GM18519 (cell line): ENCODE results near the gene LUC7L3.

Source experiments
- ATAC-seq: cut with Tn5 transposase; IDR thresholded peaks from one replicate; pipeline ENCODE4 v1.9.1; 2021; ENCODE audit warnings: mild to moderate bottlenecking, moderate library complexity; ENCODE audit not compliant: unreplicated experiment, low FRiP score

Gene LUC7L3

GRCh38 chr17:50685334-50685665 lies 34.1 kb upstream of the LUC7L3 start:
- ATAC-seq = no peak

DNA sequence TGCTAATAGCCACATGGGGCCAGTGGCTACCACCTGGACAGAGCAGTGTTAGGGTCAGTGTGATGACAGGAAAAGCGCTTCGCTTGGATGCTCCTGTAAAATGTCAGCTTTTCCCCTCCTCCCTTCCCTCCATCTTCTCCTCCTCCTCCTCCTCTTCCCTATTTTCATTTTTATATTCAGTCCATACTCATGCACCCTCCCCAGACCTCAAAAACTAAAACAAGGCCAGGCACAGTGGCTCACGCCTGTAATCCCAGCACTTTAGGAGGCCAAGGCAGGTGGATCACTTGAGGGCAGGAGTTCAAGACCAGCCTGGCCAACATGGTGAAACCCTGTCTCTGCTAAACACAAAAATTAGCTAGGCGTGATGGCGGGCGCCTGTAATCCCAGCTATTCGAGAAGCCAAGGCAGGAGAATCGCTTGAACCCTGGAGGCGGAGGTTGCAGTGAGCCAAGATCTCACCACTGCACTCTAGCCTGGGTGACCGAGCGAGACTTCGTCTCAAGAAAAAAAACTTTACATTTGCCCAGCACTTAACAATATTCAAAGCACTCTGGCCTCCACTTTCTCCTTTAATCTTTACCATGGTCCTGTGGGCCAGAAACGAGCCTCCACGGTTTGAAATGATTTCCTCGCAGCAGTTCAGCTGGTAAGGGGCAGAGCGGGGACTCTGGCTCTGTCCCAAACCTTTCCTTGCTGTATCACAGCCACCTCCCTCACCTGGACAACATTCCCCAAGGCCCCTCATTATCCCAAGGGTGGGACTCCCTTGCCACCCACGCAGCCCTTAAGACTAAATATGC lies 33.5 kb upstream of the LUC7L3 start:
- ATAC-seq = no peak

- ATAC-seq = no peak
Measured at GRCh38 chr17:50686494-50687199, 32.8 kb upstream of the LUC7L3 start.

DNA sequence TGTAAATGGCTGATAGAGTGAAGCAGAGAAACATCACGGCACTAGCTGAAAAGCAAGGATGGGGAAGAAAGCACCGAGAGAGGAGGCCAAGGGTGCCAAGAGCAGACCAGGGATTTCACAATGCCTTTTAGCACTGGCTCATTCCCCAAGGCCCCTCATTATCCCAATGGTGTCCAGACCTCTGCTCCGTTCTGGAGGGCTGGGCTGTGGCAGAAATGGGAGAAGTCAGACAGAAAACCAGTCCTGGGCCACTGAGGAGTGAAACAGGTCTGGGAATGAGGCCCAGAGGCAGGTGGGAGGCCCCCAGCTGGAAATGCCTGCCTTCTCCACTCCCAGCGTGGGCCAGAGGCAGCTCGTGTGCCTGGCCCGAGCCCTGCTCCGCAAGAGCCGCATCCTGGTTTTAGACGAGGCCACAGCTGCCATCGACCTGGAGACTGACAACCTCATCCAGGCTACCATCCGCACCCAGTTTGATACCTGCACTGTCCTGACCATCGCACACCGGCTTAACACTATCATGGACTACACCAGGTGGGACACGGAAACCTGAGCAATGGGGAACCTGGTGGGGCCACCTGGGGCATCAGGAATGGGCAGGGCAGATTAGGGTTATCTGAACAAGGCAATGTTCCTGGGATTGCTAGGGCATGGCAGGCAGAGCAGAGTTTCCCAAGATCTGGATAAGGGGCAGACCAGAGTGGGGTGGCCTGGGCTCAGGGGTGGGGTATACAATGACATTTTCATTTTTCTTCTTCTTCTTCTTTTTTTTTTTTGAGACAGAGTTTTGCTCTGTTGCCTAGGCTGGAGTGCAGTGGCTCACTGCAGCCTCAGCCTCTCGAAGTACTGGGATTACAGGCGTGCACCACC lies 32.0 kb upstream of the LUC7L3 start:
- no peak for ATAC-seq

DNA sequence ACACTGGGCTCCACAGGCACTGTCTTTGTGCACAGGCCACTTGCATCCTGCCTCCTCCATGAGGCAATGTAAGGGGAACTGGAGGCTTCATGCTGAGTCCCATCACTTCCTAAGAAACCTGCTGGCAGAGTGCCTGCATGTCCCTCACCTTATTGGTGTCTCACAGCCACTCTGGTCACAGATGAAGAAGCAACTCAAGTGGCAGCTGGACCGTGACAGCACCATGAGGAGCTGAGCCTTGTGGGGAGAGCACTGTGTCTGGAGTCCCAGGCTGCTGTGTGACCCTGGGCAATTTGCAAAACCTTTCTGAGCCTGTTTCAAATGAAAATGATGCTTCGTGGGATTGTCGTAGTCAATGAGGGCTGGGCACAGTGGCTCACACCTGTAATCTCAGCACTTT lies 31.2 kb upstream of the LUC7L3 start:
- ATAC-seq = no peak

DNA sequence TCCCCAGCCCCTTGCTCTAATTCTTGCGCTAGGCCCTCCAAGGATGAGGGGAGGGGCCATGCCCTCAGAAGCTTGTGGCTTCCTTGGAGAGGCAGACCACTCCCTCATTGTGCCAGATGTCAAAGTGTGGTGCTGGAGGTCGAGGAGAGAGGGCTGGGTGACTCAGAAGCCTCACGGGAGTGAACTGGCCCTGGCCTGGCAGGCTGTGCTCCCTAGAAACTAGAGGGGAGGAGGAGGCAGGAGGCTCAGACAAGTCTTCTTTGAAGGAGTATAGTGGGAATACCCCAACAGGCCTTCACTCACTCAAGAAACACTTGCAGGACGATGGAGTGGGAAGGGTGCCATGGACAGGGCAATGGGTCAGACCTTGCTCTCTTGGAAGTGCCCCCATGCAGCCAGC lies 30.2 kb upstream of the LUC7L3 start:
- no peak for ATAC-seq

GRCh38 chr17:50689956-50690886 lies 29.2 kb upstream of the LUC7L3 start:
- no peak for ATAC-seq

DNA sequence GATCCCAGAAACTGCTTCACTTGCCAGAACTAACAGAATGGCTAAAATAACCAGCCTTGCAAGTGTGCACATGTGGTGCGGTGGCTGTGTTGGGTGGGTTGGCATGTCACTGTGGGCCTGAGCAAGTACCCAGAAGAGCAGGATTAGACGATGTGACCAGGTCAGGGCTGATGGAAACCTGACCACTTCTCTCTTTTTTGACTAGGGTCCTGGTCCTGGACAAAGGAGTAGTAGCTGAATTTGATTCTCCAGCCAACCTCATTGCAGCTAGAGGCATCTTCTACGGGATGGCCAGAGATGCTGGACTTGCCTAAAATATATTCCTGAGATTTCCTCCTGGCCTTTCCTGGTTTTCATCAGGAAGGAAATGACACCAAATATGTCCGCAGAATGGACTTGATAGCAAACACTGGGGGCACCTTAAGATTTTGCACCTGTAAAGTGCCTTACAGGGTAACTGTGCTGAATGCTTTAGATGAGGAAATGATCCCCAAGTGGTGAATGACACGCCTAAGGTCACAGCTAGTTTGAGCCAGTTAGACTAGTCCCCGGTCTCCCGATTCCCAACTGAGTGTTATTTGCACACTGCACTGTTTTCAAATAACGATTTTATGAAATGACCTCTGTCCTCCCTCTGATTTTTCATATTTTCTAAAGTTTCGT lies 28.4 kb upstream of the LUC7L3 start:
- ATAC-seq = no peak

DNA sequence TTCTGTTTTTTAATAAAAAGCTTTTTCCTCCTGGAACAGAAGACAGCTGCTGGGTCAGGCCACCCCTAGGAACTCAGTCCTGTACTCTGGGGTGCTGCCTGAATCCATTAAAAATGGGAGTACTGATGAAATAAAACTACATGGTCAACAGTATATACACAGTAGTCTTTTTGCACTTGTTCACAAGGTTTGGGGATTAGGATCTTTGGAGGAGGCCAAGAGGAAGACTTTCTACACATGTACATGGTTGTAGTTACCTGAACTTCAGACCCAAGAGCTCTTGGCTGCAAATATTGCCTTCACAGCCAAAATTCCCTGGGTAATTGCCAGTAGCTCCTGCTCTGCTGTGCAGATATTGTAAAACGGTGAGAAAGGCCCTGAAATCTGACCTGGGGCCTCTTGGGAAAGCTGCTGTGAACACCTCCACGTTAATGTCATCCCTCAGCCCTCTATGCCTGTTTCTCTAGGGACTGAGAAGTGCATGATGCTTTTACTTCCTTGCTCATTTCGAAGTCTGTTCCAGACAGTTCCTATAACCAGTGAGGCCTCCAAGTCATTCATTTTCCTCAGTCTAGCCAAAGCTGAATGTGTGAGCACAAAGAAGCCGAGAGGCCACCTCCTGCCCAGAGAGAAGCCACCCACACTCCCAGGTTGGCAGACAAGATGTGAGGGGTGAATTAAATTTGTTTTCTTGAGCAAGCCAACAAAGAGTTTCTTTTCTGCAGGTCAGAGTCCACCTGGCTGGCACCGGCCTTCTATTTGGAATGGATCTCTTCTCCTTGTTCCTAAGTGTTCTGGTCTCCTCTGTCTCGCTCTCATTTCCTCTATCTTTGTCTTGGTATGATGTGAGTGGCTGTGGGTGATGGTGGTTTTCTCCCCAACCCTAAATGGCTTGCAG lies 27.6 kb upstream of the LUC7L3 start:
- ATAC-seq = no peak

DNA sequence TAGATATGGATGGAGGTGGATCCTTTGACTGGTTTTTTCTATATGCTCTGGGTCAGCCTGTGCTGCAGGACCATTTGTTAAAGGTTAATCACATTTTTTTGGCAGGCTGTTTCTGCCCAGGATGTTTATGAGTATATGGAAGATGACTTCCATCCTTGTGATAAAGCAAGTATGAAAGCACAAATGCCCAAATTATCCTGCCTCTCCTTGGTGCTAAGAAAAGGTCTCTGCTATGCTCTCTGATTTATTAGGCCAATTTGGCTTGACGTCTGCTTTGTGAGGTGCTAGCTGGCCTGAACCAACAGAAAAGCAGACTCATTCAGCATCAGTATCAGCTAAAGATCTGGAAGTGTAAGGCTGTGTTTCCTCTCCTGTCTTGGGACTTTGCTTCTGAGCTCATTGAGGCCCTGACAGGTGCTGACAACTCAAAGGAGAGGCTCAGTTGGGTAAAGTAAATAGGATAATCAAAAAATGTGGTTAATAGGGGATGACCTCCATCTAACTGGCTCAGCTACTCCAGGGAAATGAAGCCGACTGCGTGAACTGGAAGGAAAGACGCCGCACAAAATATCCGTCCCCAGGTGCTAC lies 26.9 kb upstream of the LUC7L3 start:
- no peak for ATAC-seq

DNA sequence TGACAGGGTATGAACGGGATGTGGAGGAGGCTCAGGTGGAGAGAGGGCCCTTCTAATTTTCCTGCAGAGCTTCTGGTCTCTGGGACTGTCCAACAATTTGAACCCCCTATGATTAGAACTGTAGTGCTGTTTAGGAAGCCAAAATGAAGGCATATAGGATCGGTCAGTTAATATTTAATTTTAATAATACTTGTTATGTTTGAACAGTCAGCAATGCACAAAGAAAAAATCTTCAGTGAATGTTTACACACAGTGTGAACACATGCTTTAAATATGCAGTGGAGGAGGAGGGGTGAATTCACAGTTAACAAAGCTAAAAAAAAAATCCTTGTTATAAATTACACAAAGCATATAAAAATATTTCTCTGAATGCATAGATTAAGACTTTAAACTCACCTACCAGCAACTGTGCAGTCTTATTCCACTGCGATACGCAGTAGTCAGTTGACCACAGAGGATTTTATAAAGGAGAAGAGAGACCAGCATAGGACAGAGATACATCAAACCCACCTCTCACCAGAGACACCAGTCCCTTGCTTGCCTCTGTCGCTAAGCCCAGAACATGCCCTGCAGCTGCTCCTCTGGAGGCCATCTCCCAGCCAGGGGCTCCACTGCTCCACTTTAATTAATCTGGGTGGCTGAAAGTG lies 26.2 kb upstream of the LUC7L3 start:
- ATAC-seq = no peak

DNA sequence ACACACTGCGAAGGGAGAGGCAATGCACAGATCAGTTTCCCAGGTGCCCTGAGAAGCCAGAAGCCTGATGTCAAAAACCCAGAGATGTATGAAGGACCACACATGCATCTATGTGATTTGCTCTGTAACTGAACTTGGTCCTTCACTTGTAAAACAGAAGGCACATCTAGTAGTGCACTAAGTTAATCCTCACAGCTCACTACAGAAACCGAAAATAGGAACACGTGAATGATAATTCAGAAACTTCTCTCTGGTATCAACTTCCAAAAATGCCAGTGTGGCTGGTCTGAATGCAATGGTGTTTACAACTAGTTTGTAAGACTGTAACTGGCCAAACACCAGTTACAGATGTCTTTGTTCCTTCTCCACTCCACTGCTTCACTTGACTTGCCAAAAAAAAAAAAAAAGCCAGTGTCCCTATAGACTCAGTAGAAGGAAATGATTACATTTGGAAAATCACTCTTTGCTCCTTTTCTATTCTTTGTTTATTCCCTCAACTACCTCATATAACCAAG lies 23.0 kb upstream of the LUC7L3 start:
- ATAC-seq = no peak

DNA sequence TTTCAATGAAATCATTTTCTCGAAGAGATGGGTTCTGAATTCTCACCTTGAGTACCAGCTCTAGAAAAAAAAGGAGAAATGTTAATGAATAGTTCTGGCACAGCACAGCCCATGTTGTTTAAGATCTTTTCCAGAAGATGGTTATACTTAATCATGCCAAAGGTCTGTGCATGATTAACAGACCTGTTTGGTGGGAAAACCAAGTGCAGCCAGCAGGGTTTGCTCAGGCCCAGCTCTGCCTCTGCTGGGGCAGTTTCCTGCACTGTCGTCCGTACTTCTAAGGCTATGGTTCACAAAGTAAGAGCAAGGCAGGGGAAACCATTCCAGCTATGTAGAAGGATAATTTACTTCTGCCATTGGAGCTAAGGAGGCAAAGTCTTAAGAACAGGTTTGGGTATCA lies 22.3 kb upstream of the LUC7L3 start:
- ATAC-seq = no peak

DNA sequence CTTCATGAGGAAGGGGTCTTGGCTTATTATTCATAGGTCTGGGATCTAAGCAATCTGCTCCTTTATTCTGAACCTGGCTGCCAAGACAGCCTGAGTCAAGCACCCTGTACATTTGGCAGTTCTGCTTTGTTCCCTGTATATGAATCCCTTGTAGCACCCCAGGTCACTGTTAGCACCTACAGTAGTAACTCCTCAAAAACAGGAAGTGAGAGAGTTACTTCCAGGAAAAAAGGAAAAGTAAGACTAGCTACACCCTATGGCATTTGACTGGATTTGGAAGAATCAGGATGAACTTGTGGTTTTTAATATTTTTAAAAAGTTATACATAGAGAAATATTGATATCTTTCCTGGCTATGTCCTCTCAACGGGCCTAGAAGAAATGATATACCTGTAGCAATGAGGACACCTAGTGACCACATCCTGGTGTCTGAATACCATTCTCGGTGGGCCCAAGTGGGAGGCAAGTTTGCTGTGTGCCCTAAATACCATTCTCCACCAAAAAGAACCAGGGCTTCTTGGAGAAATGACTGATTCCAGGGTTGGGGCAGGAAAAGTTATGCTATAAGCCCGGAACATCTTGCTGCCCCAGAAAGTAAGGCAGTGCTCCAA lies 21.6 kb upstream of the LUC7L3 start:
- no peak for ATAC-seq

GRCh38 chr17:50699410-50699809 lies 20.0 kb upstream of the LUC7L3 start:
- no peak for ATAC-seq

DNA sequence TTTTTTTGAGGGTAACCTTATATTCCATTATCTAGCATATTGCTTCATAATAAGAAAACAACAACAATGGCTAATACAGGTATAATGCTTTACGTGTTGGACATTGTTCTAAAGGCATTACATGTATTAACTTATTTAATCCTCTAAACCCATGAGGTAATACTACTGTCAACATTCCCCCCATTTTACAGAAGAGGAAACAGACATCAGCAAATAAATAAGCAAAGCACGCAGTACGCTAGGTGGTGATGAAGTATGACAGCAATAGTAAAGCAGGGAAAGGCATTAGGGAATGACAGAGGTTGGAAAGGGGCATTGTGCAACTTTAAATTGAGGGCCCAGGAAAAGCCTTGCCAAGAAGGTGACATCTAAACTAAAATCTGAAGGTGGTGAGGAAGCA lies 16.2 kb upstream of the LUC7L3 start:
- ATAC-seq = no peak
